ENCODE measurements around the gene VCY1B. TPM values are rescaled to one million over a fixed set of nuclear protein-coding genes. Genes with fewer than 3 reads are reported as not detected.

VCY1B gene
- total RNA-seq = not detected

GRCh38 chrY:14055927-14056326, at the start of gene VCY1B:
TSS of gene VCY1B (plus strand) at chrY:14056227. CDS start at chrY:14056290, 63 bp downstream.

Other genes starting within 250 kb of the VCY1B start
- not detected for gene VCY, start 69.8 kb upstream of the VCY1B start, total RNA-seq

All from metanephros (tissue), 1 donor.